Ureter (tissue), 1 donor: ENCODE measurements around the gene CCDC141. TPM values are rescaled to one million over a fixed set of nuclear protein-coding genes. Genes with fewer than 3 reads are reported as not detected.

Experiments used
- DNase-seq: peaks from one replicate; pipeline ENCODE4 v3.0.0-alpha.2; 2020; ENCODE audit warnings: low spot score
- total RNA-seq: library from RNA; stranded (reverse); gene quantifications from one replicate; pipeline ENCODE4 v1.2.4, GENCODE V29; 2023
- donor health status: DM: yes; HTN: yes; CAD: no.

Gene CCDC141
- total RNA-seq, 1 donor from 2014 or later = 2.8 TPM

GRCh38 chr2:178911039-178911438 is 138.9 kb downstream of the CCDC141 start:
- DNase-seq = no peak

DNA sequence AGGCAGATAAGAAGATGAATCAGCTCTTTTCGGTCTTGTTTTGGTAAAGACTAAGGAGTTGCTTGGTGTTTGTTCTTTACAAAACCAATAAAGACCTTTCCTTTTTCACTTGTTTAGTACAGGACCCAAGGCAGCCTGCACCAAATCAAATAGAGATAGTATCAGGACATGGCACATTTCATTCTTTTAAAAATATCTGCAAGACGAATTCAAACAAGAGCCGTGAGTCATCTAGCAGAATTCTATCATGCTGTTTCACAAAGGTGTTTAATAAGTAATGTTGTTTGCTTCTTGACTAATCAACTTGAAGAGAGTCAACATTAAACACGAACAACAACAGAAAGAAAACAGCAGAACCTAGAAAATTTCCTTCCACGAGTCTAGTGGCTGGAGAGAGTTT is 139.9 kb downstream of the CCDC141 start:
- DNase-seq = no peak

DNA sequence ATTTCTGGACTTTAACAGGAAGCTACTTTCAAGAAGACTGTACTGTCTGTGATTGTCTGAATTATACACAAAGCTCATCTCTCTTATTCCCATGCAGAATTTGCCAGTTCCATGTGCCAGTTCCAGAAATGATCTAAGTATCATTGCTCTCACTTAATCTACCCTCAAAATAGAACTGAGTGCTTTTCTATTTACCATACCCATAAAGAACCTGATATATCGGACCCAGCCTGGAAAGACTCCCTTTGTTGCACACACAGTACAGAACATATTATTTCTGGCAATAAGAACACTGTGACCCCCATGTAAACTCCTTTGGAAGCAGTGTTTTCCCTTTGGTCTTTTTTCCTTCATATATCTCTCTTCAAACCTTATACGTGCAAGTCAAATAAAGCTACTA is 140.4 kb downstream of the CCDC141 start:
- no peak for DNase-seq

DNA sequence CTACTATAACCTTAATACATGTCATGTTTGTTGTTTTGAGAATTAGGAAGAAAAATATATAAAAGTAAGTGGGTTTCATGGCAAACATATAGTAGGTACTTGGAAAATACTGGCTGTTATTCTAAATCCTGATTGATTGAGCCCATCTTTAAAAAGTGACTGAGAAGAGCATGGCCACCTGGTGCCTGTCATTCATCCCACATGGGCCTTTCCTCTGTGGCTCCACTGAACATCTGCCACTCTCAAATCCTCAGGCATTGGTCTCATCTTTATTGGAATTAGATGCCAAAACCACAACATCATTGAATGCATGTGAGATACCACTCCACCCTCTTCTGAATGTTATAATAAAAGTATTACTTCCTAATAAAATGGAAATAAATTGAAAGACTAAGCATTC is 141.1 kb downstream of the CCDC141 start:
- no peak for DNase-seq

DNA sequence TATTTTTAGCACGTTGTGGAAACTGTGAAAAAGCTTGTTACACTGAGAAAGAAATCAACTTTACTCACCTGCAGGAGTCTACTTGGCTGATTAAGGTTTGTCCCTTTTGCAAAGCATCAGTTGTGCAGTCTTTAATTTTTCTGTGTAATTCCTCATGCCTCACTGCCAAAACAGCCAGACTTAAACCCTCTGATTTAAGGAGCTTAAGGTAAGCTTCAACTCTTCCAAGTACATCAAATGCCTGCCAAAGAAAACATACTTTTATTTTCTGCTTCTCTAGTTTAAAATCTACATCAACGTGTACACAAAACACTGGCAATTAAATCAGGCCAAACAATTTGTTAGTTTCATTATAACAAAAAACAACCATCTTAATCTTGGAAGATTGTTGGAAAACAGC is 144.7 kb downstream of the CCDC141 start:
- no peak for DNase-seq

- DNase-seq = no peak
These were observed 150.3 kb downstream of the CCDC141 start for GRCh38 chr2:178899656-178900055.

- DNase-seq = no peak
These were observed 154.1 kb downstream of the CCDC141 start for GRCh38 chr2:178895872-178896271.

DNA sequence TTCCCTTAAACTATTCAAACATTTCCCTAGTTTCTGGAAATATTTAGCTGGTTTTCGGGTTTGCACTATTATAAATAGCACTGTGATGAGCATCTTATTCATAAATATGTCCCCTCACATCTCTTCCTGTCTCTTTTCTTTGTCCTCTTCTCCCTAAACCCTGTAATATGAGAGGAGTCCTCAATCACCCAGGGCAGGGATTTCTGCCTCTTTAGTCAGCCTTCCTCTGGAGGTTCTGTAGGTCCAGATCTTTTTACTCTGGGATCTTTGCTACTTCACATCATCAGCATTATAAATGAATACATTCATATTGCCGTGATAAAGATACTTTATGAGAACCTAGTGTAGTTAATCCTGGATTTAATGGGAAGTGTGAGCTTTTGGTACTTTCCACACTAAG is 154.8 kb downstream of the CCDC141 start:
- no peak for DNase-seq

DNA sequence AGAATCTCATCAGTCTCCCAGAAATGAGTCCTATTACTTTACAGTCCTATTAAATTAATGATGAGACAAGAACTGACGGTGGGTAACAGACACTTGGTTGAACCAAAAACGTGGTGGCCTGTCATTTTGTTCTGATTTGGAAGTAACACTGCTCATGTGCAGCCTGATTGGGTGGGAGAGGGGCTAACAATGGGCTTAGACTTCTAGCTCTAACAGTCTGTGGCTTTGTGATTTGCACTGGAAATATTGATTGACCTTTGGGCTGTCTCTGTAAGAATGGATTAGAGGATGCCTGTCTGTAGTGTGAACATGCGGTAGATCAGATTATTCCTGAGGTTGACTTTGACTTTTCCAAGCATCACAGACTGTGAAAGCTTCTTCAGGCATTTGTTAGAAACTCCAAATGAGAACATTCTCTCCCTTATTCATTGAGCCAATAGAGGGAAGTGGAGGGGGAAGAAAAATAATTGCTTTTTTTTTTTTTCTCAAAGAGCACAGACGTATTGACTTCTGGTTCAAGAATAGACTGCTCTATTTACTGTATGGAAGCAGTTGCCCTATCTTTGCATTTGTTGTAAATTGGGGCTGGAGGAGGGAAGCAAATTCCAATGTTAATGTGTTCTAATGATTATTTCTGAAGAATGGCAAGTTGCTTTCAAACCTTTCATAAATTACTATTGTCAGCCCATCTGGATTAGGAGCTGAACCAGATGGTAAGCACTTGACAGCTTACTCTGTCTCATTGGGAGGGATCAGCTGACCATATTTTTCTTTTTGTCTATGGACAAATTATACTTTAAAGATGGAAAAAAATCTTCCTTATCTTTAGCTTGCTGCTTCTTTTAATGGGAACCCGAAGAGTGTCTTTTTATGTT is 156.9 kb downstream of the CCDC141 start:
- no peak for DNase-seq

DNA sequence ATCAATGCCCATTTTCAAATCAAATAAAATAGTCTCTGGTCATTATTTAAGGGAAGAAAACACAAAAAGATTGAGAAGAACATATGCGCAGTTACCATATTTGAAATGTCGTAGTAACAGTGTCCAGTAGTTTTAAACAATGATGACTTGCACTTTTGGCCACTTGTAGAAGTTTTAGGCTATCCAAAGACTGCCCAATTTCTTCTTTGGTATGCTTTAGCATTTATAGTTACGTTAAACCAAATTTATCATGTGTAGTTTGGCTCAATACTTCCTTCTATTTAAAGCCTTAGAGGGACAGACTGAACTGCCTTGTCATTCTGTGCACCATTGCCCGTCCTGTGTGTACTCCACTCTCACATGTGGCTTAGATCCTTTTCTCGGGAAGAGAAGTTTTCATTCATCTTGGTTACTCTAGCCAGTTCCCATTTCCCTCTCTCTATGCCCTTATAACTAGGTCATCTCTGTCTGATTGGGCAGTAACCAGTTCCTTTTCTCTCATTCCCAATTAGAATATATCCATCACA is 157.9 kb downstream of the CCDC141 start:
- no peak for DNase-seq

DNA sequence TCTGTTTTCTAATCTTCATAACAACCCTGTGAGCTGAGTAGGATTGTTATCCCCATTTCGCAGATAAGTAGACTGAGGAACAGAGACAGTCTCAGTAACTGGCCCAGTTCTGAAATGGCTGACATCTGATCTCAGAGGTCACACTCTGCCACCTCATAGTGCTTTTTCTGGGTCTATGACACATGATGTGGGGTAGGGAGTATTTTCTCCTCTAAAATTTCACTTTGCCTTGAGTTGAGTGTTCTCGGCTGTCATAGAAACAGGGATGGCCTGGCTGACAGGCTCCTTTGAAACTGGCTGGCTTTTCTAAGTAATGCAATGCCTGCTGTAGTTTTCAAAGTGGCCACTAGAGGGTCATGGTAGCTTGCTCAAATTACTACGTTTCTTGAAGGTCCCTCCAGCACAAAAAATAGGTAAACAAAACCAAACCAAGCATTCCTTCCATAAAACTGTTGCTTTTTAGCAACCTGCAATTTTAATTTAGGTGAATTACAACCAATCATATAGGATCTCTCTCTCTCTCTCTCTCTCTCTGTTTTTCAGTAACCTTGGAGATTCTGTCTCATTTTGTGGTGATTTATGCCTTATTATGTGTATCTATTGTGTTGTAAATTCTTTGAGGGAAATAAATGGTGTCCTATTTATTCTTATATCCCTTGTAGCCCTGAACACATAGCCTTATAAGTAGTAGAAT is 158.5 kb downstream of the CCDC141 start:
- DNase-seq = no peak

DNA sequence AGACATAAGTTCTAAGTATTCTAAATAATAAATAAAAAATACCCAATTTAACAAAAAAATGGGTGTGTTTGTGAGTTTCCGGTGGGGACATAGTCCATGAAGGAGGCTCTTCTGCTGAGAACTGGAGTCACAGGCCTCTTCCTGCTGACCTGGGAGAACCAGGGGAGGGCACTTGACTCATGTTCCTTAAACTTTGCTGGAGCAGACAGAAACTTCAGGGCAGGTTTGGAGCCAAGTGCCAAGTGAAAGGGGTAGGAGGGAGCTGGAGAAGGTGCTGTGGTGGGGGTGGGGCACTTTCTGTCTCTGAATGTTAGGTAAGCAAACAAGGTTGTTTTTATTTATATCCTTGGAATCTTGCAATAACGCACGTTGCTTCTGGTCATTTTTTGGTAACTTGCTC is 163.9 kb downstream of the CCDC141 start:
- no peak for DNase-seq

DNA sequence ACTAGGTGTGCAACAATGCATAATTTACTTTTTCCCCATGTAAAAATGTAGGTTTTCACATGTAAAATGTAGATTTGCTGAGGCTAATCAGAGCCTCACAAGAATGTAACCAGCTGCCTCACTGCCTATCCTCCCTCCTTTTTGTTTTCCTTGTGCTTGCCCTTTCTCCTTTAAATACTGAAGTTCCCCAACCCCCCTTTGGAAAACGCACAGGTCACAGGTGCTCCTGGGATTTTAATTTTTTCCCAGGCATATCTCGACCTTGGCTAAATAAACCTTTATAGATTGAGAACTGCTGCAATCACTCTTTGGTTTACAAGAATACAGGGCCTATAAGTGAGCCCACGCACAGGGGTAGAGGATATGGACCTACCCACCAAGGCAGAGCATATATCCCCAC is 165.5 kb downstream of the CCDC141 start:
- DNase-seq = no peak

GRCh38 chr2:178882666-178883440 is 167.1 kb downstream of the CCDC141 start:
- no peak for DNase-seq

DNA sequence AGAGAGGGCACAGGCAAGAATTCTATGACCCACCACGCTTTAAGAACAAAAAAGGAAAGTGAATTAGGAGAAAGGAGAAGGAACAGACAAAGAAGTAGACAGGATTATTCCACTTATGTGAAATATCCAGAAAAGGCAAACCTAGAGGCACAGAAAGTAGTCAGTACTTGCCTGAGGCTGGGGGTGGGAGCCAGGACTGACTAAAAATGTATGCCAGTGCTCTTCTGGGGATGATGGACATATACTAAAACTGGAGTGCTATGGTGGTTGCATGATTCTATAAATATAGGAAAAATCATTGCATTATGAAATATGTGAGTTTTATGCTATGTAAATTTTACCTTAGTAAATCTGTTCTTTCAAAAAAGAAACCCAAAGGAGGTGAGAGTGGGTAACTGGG is 168.9 kb downstream of the CCDC141 start:
- DNase-seq = no peak

DNA sequence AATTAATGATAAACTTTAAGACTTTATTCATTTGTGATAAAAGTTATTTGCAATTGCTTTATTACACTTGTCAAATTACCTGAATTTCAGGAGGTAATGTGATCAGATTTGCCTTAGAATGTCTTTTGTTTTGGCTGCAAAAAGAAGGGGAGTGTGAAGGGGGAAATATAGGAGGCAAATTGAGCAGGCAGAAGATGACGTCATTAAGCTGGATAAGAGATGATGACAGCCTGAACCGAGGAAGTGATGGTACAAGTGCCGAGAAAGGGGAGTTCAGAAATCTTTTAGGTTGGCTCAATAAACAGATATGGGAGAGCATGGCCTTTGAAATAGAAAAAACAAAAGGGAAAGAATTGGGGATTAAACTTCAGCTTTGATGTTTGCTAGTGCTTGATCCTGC is 169.7 kb downstream of the CCDC141 start:
- no peak for DNase-seq

- DNase-seq = no peak
These were observed 172.1 kb downstream of the CCDC141 start for GRCh38 chr2:178877874-178878273.

DNA sequence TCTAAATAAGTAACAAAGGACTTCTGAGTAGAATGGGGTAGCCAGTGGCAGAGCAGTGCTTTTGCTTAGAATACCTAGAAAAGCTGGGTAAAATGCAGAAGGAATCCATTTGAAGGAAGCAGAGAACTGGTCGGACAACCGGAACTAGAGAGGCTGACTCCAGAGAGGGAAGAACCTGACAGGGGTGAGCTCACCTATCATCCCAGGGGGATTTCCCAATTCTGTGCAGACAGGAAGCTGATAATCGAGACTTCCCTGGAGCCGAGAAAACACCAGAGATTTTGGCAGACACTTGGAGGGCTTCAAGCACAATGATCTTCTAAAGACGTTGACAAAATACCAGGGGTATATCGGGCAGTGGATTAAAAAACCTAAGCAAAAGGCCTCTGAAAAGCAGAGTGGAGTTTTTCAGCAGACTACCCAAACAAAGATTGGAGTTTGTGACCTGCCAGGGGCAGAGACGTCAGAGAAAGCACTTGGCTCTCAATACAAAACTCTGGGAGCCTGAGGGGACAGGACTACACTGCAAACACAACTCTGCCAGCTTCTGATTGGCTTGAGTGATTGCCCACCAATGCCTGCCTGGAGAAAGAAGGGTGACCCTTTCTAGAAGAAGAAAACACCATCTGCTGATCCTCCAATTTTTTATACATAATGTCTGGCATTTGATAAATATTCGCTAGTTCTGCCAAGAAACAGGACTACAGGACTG is 175.3 kb downstream of the CCDC141 start:
- DNase-seq = no peak

- DNase-seq = no peak
These were observed 176.0 kb downstream of the CCDC141 start for GRCh38 chr2:178873912-178874311.

DNA sequence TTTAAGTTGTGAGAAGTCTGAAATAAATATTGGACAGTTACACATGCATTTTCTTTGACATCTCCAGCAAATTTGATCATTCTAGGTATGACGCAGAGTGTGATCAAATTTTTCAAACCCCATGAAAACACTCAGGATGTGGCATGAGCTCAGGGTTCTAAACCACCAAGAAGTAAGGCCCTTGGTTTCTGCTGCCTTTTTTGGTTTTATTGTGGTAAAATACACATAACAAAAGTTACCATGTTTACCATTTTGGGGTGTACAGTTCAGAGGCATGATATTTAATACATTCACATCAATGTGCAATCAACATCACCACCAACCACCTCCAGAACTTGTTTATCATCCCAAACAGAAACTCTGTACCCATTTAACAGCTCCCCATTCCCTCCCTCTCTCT is 178.4 kb downstream of the CCDC141 start:
- DNase-seq = no peak

DNA sequence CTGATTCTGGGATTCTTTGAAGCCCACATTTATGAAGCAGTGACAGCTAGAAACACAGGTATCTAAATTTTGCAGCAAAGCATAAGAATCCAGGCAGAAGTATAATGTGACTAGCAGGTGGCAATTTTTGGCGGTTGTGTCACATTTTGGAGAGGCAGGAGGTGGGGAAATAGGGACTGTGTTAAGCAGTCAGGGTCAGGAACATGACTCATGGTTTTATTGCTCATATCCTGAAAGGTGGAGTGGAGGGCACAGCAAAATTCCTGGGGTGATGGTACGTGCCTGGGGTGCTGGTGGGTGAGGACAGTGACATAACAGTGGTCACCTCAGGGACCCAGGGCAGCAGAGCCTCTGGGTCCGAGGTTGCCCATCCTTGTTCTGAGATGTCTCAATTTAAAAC is 179.2 kb downstream of the CCDC141 start:
- DNase-seq = no peak

GRCh38 chr2:178865999-178866398 is 183.9 kb downstream of the CCDC141 start:
- DNase-seq = no peak
